Measurements from ENCODE around the gene IPO9. TPM values are rescaled to one million over a fixed set of nuclear protein-coding genes. Genes with fewer than 3 reads are reported as not detected.
A peak's percentile ranks its signal among the peaks of the same experiment; 100 is the strongest.

Gene IPO9
- total and polyA plus RNA-seq, 2 donors (not counting 1 experiment from before 2014, with no cell fraction given): 28.4 to 29.2 TPM

- DNase-seq (ENCODE audit: low read depth in 2 of 2): no peak
- H3K9ac ChIP-seq (ENCODE audit: insufficient read depth, low read length): no peak overlapping the region
- H3K9me3 ChIP-seq (ENCODE audit: control insufficient read depth, insufficient read depth, low read depth, low read length): no peaks in the 10 kb centered on the region
- H3K27ac ChIP-seq (ENCODE audit: insufficient read depth, low read length): no peak overlapping the region
- H3K79me2 ChIP-seq (ENCODE audit: control insufficient read depth, insufficient read depth, low read length): no peaks in the 10 kb centered on the region
- H3K4me1 ChIP-seq (ENCODE audit: control insufficient read depth, extremely low read depth, insufficient read depth, low read length): no peaks in the 10 kb centered on the region
- H2AFZ ChIP-seq (ENCODE audit: low read length): no peak overlapping the region
- peaks cover 15% of the 10 kb centered on the region for H3K36me3 ChIP-seq (ENCODE audit: control insufficient read depth, insufficient read depth, low read length)
- TF ChIP-seq EZH2 (IDR thresholded peaks at IDR 0.05; ENCODE audit: low read length, missing control alignments) (no peak), CTCF (conservative IDR thresholded peaks at IDR 0.05 in 1 of 2, IDR thresholded peaks at IDR 0.05 in 1 of 2; ENCODE audit: low read depth in 1 of 2, low read length in 2 of 2) (no peak)
- no peaks in the 10 kb centered on the region for H3K27me3 ChIP-seq (ENCODE audit: control insufficient read depth, insufficient read depth, low read length)
- H4K20me1 ChIP-seq (ENCODE audit: control insufficient read depth, extremely low read depth, insufficient read depth, low read length): no peaks in the 10 kb centered on the region
- H3K4me2 ChIP-seq (ENCODE audit: extremely low read depth, insufficient read depth, low read length): no peak overlapping the region
- no peak overlapping the region for H3K4me3 ChIP-seq (replicated peaks in 1 of 4; ENCODE audit: control extremely low read depth in 1 of 4, insufficient read depth in 1 of 4, low read depth in 3 of 4, low read length in 4 of 4)
Observed at GRCh38 chr1:201874672-201875071, 45.7 kb downstream of the IPO9 start.

- Histone ChIP-seq H3K36me3 (ENCODE audit: control insufficient read depth, insufficient read depth, low read length) (peaks cover 10% of the 10 kb centered on the region), H3K27me3 (ENCODE audit: control insufficient read depth, insufficient read depth, low read length) (no peaks in the 10 kb centered on the region), H3K27ac (ENCODE audit: insufficient read depth, low read length) (no peak overlapping the region), H3K4me2 (ENCODE audit: extremely low read depth, insufficient read depth, low read length) (no peak overlapping the region), H4K20me1 (ENCODE audit: control insufficient read depth, extremely low read depth, insufficient read depth, low read length) (no peaks in the 10 kb centered on the region), H3K4me1 (ENCODE audit: control insufficient read depth, extremely low read depth, insufficient read depth, low read length) (no peaks in the 10 kb centered on the region), H2AFZ (ENCODE audit: low read length) (no peak overlapping the region), H3K4me3 (replicated peaks in 1 of 4; ENCODE audit: control extremely low read depth in 1 of 4, insufficient read depth in 1 of 4, low read depth in 3 of 4, low read length in 4 of 4) (no peak overlapping the region), H3K9ac (ENCODE audit: insufficient read depth, low read length) (no peak overlapping the region), H3K9me3 (ENCODE audit: control insufficient read depth, insufficient read depth, low read depth, low read length) (no peaks in the 10 kb centered on the region), H3K79me2 (ENCODE audit: control insufficient read depth, insufficient read depth, low read length) (no peaks in the 10 kb centered on the region)
- DNase-seq (ENCODE audit: low read depth in 2 of 2): no peak
- TF ChIP-seq CTCF (conservative IDR thresholded peaks at IDR 0.05 in 1 of 2, IDR thresholded peaks at IDR 0.05 in 1 of 2; ENCODE audit: low read depth in 1 of 2, low read length in 2 of 2): peak; percentile 50 to 55
- TF ChIP-seq EZH2 (IDR thresholded peaks at IDR 0.05; ENCODE audit: low read length, missing control alignments): no peak
Observed at GRCh38 chr1:201876148-201876818, 47.3 kb downstream of the IPO9 start.

- TF ChIP-seq CTCF (conservative IDR thresholded peaks at IDR 0.05 in 1 of 2, IDR thresholded peaks at IDR 0.05 in 1 of 2; ENCODE audit: low read depth in 1 of 2, low read length in 2 of 2) (peak; percentile 62 to 84), EZH2 (IDR thresholded peaks at IDR 0.05; ENCODE audit: low read length, missing control alignments) (no peak)
- no peaks in the 10 kb centered on the region for H3K9me3 ChIP-seq (ENCODE audit: control insufficient read depth, insufficient read depth, low read depth, low read length)
- no peak overlapping the region for H3K4me2 ChIP-seq (ENCODE audit: extremely low read depth, insufficient read depth, low read length)
- H3K27ac ChIP-seq (ENCODE audit: insufficient read depth, low read length): no peak overlapping the region
- no peaks in the 10 kb centered on the region for H3K27me3 ChIP-seq (ENCODE audit: control insufficient read depth, insufficient read depth, low read length)
- peaks cover 6% of the 10 kb centered on the region for H3K4me1 ChIP-seq (ENCODE audit: control insufficient read depth, extremely low read depth, insufficient read depth, low read length)
- H3K79me2 ChIP-seq (ENCODE audit: control insufficient read depth, insufficient read depth, low read length): no peaks in the 10 kb centered on the region
- DNase-seq (ENCODE audit: low read depth in 2 of 2): peak; percentile 46 to 69
- no peaks in the 10 kb centered on the region for H4K20me1 ChIP-seq (ENCODE audit: control insufficient read depth, extremely low read depth, insufficient read depth, low read length)
- peaks cover 8% of the 10 kb centered on the region for H3K36me3 ChIP-seq (ENCODE audit: control insufficient read depth, insufficient read depth, low read length)
- H3K9ac ChIP-seq (ENCODE audit: insufficient read depth, low read length): no peak overlapping the region
- no peak overlapping the region for H3K4me3 ChIP-seq (replicated peaks in 1 of 4; ENCODE audit: control extremely low read depth in 1 of 4, insufficient read depth in 1 of 4, low read depth in 3 of 4, low read length in 4 of 4)
- no peak overlapping the region for H2AFZ ChIP-seq (ENCODE audit: low read length)
Observed at GRCh38 chr1:201877877-201878401, 49.0 kb downstream of the IPO9 start.
